Measurements from ENCODE around the gene ZC3H18. TPM values are rescaled to one million over a fixed set of nuclear protein-coding genes. Genes with fewer than 3 reads are reported as not detected.

ZC3H18 gene
- total RNA-seq, 2 donors from 2014 or later: 103 TPM

GRCh38 chr16:88622125-88622524 lies 51.9 kb downstream of the ZC3H18 start:
- Mint-ChIP-seq H3K4me3 (no peak overlapping the region), H3K27ac (peak overlapping the region; percentile 43), H3K9me3 (no peaks in the 10 kb centered on the region), H3K36me3 (ENCODE audit: low read depth) (peaks cover 80% of the 10 kb centered on the region), H3K27me3 (no peaks in the 10 kb centered on the region), H3K4me1 (peaks cover 6% of the 10 kb centered on the region)
- no peak for ATAC-seq (replicated peaks)

- Mint-ChIP-seq H3K27ac (peak overlapping the region; percentile 72), H3K36me3 (ENCODE audit: low read depth) (peaks cover 87% of the 10 kb centered on the region), H3K4me1 (peaks cover 6% of the 10 kb centered on the region), H3K9me3 (no peaks in the 10 kb centered on the region), H3K27me3 (no peaks in the 10 kb centered on the region), H3K4me3 (no peak overlapping the region)
- no peak for ATAC-seq (replicated peaks)
These were observed 52.7 kb downstream of the ZC3H18 start for GRCh38 chr16:88622866-88623265.

GRCh38 chr16:88623858-88624257 lies 53.7 kb downstream of the ZC3H18 start:
- Mint-ChIP-seq H3K9me3 (no peaks in the 10 kb centered on the region), H3K36me3 (ENCODE audit: low read depth) (peaks cover 92% of the 10 kb centered on the region), H3K4me1 (peaks cover 6% of the 10 kb centered on the region), H3K4me3 (no peak overlapping the region), H3K27ac (peak overlapping the region; percentile 72), H3K27me3 (no peaks in the 10 kb centered on the region)
- ATAC-seq (replicated peaks): no peak

- ATAC-seq (replicated peaks): no peak
- Mint-ChIP-seq H3K4me1 (peaks cover 6% of the 10 kb centered on the region), H3K27me3 (no peaks in the 10 kb centered on the region), H3K36me3 (ENCODE audit: low read depth) (peaks cover 92% of the 10 kb centered on the region), H3K4me3 (no peak overlapping the region), H3K9me3 (no peaks in the 10 kb centered on the region), H3K27ac (no peak overlapping the region)
These were observed 54.3 kb downstream of the ZC3H18 start for GRCh38 chr16:88624481-88624880.

GRCh38 chr16:88624977-88625576 lies 54.9 kb downstream of the ZC3H18 start:
- ATAC-seq (replicated peaks): peak; percentile 90
- no peaks in the 10 kb centered on the region for H3K9me3 Mint-ChIP-seq
- peaks cover 92% of the 10 kb centered on the region for H3K36me3 Mint-ChIP-seq (ENCODE audit: low read depth)
- peak overlapping the region; percentile 77 for H3K27ac Mint-ChIP-seq
- H3K4me3 Mint-ChIP-seq: peak overlapping the region; percentile 69
- no peaks in the 10 kb centered on the region for H3K4me1 Mint-ChIP-seq
- H3K27me3 Mint-ChIP-seq: no peaks in the 10 kb centered on the region

- no peaks in the 10 kb centered on the region for H3K27me3 Mint-ChIP-seq
- no peaks in the 10 kb centered on the region for H3K4me1 Mint-ChIP-seq
- peaks cover 95% of the 10 kb centered on the region for H3K36me3 Mint-ChIP-seq (ENCODE audit: low read depth)
- H3K9me3 Mint-ChIP-seq: no peaks in the 10 kb centered on the region
- ATAC-seq (replicated peaks): no peak
- H3K4me3 Mint-ChIP-seq: no peak overlapping the region
- no peak overlapping the region for H3K27ac Mint-ChIP-seq
These were observed 56.4 kb downstream of the ZC3H18 start for GRCh38 chr16:88626646-88627045.

- peaks cover 92% of the 10 kb centered on the region for H3K36me3 Mint-ChIP-seq (ENCODE audit: low read depth)
- no peaks in the 10 kb centered on the region for H3K4me1 Mint-ChIP-seq
- H3K27me3 Mint-ChIP-seq: no peaks in the 10 kb centered on the region
- ATAC-seq (replicated peaks): no peak
- no peak overlapping the region for H3K27ac Mint-ChIP-seq
- no peak overlapping the region for H3K4me3 Mint-ChIP-seq
- H3K9me3 Mint-ChIP-seq: no peaks in the 10 kb centered on the region
These were observed 57.6 kb downstream of the ZC3H18 start for GRCh38 chr16:88627531-88628411.

GRCh38 chr16:88628512-88628974 lies 58.3 kb downstream of the ZC3H18 start:
- Mint-ChIP-seq H3K27me3 (no peaks in the 10 kb centered on the region), H3K36me3 (ENCODE audit: low read depth) (peaks cover 92% of the 10 kb centered on the region), H3K27ac (no peak overlapping the region), H3K4me1 (no peaks in the 10 kb centered on the region), H3K4me3 (no peak overlapping the region), H3K9me3 (no peaks in the 10 kb centered on the region)
- no peak for ATAC-seq (replicated peaks)

- Mint-ChIP-seq H3K9me3 (no peaks in the 10 kb centered on the region), H3K27me3 (no peaks in the 10 kb centered on the region), H3K4me3 (no peak overlapping the region), H3K36me3 (ENCODE audit: low read depth) (peaks cover 80% of the 10 kb centered on the region), H3K27ac (no peak overlapping the region), H3K4me1 (no peaks in the 10 kb centered on the region)
- ATAC-seq (replicated peaks): no peak
These were observed 59.6 kb downstream of the ZC3H18 start for GRCh38 chr16:88629835-88630234.

GRCh38 chr16:88630433-88630832 lies 60.2 kb downstream of the ZC3H18 start:
- H3K4me3 Mint-ChIP-seq: no peak overlapping the region
- H3K9me3 Mint-ChIP-seq: no peaks in the 10 kb centered on the region
- ATAC-seq (replicated peaks): no peak

GRCh38 chr16:88630941-88631340 lies 60.7 kb downstream of the ZC3H18 start:
- peaks cover 69% of the 10 kb centered on the region for H3K36me3 Mint-ChIP-seq (ENCODE audit: low read depth)
- H3K4me3 Mint-ChIP-seq: no peak overlapping the region
- ATAC-seq (replicated peaks): no peak
- H3K27ac Mint-ChIP-seq: no peak overlapping the region
- no peaks in the 10 kb centered on the region for H3K9me3 Mint-ChIP-seq
- H3K27me3 Mint-ChIP-seq: peaks cover 1% of the 10 kb centered on the region
- peaks cover 2% of the 10 kb centered on the region for H3K4me1 Mint-ChIP-seq

More at GRCh38 chr16:88630433-88630832, 60.2 kb downstream of the ZC3H18 start:
- Mint-ChIP-seq H3K4me1 (no peaks in the 10 kb centered on the region), H3K27ac (no peak overlapping the region), H3K36me3 (ENCODE audit: low read depth) (peaks cover 74% of the 10 kb centered on the region), H3K27me3 (no peaks in the 10 kb centered on the region)

- Mint-ChIP-seq H3K36me3 (ENCODE audit: low read depth) (peaks cover 65% of the 10 kb centered on the region), H3K9me3 (no peaks in the 10 kb centered on the region), H3K4me3 (no peak overlapping the region), H3K27ac (no peak overlapping the region), H3K4me1 (peaks cover 5% of the 10 kb centered on the region), H3K27me3 (peaks cover 3% of the 10 kb centered on the region)
- no peak for ATAC-seq (replicated peaks)
These were observed 61.2 kb downstream of the ZC3H18 start for GRCh38 chr16:88631384-88631783.

- no peak overlapping the region for H3K4me3 Mint-ChIP-seq
- H3K9me3 Mint-ChIP-seq: no peaks in the 10 kb centered on the region
- H3K27ac Mint-ChIP-seq: no peak overlapping the region
- peaks cover 3% of the 10 kb centered on the region for H3K27me3 Mint-ChIP-seq
- peaks cover 58% of the 10 kb centered on the region for H3K36me3 Mint-ChIP-seq (ENCODE audit: low read depth)
- peaks cover 5% of the 10 kb centered on the region for H3K4me1 Mint-ChIP-seq
- ATAC-seq (replicated peaks): no peak
These were observed 61.9 kb downstream of the ZC3H18 start for GRCh38 chr16:88631920-88632586.

GRCh38 chr16:88632587-88632930 lies 62.4 kb downstream of the ZC3H18 start:
- Mint-ChIP-seq H3K4me3 (no peak overlapping the region), H3K4me1 (peaks cover 7% of the 10 kb centered on the region), H3K9me3 (no peaks in the 10 kb centered on the region), H3K36me3 (ENCODE audit: low read depth) (peaks cover 53% of the 10 kb centered on the region), H3K27ac (no peak overlapping the region), H3K27me3 (peaks cover 3% of the 10 kb centered on the region)
- no peak for ATAC-seq (replicated peaks)

Measured in activated T-helper 17 cell treated with anti-CD3 and anti-CD28 coated beads, Interleukin-2, amount 50 U/mL, for 72 hours (primary cell).